ENCODE measurements around the gene COX6A2. TPM values are rescaled to one million over a fixed set of nuclear protein-coding genes. Genes with fewer than 3 reads are reported as not detected.

COX6A2 gene
- total RNA-seq, 1 experiment from 2014 or later = not detected

DNA sequence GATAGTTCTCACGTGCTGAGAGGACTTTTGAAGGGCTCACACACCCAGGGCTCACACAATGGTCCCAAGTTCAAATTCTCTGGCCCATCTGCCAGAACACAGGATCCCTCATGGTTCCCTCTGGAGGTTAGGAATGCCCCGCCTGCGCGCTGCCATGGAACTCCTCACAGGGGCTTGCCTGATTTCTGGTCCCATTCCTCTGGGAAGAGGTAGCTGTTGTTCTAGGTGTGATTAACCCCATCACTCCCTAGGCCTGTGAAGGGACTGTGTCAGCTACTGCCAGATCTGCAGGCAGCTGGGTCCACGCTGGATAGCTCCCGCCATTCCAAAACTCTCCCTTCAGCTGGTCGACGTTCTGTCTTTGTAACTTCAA, 28.8 kb upstream of the COX6A2 start (continued):
- no peak for TF ChIP-seq CBFB (CRISPR knock-in tag; IDR thresholded peaks at IDR 0.05; ENCODE audit: low read depth)
- TF ChIP-seq, protein P1, sequence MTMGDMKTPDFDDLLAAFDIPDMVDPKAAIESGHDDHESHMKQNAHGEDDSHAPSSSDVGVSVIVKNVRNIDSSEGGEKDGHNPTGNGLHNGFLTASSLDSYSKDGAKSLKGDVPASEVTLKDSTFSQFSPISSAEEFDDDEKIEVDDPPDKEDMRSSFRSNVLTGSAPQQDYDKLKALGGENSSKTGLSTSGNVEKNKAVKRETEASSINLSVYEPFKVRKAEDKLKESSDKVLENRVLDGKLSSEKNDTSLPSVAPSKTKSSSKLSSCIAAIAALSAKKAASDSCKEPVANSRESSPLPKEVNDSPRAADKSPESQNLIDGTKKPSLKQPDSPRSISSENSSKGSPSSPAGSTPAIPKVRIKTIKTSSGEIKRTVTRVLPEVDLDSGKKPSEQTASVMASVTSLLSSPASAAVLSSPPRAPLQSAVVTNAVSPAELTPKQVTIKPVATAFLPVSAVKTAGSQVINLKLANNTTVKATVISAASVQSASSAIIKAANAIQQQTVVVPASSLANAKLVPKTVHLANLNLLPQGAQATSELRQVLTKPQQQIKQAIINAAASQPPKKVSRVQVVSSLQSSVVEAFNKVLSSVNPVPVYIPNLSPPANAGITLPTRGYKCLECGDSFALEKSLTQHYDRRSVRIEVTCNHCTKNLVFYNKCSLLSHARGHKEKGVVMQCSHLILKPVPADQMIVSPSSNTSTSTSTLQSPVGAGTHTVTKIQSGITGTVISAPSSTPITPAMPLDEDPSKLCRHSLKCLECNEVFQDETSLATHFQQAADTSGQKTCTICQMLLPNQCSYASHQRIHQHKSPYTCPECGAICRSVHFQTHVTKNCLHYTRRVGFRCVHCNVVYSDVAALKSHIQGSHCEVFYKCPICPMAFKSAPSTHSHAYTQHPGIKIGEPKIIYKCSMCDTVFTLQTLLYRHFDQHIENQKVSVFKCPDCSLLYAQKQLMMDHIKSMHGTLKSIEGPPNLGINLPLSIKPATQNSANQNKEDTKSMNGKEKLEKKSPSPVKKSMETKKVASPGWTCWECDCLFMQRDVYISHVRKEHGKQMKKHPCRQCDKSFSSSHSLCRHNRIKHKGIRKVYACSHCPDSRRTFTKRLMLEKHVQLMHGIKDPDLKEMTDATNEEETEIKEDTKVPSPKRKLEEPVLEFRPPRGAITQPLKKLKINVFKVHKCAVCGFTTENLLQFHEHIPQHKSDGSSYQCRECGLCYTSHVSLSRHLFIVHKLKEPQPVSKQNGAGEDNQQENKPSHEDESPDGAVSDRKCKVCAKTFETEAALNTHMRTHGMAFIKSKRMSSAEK (CRISPR knock-in tag; IDR thresholded peaks at IDR 0.05; ENCODE audit: borderline replicate concordance) = no peak
- TF ChIP-seq, protein P2, sequence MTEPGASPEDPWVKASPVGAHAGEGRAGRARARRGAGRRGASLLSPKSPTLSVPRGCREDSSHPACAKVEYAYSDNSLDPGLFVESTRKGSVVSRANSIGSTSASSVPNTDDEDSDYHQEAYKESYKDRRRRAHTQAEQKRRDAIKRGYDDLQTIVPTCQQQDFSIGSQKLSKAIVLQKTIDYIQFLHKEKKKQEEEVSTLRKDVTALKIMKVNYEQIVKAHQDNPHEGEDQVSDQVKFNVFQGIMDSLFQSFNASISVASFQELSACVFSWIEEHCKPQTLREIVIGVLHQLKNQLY (CRISPR knock-in tag; IDR thresholded peaks at IDR 0.05) = no peak
- TF ChIP-seq HMGA2 (CRISPR knock-in tag; IDR thresholded peaks at IDR 0.05) = no peak

DNA sequence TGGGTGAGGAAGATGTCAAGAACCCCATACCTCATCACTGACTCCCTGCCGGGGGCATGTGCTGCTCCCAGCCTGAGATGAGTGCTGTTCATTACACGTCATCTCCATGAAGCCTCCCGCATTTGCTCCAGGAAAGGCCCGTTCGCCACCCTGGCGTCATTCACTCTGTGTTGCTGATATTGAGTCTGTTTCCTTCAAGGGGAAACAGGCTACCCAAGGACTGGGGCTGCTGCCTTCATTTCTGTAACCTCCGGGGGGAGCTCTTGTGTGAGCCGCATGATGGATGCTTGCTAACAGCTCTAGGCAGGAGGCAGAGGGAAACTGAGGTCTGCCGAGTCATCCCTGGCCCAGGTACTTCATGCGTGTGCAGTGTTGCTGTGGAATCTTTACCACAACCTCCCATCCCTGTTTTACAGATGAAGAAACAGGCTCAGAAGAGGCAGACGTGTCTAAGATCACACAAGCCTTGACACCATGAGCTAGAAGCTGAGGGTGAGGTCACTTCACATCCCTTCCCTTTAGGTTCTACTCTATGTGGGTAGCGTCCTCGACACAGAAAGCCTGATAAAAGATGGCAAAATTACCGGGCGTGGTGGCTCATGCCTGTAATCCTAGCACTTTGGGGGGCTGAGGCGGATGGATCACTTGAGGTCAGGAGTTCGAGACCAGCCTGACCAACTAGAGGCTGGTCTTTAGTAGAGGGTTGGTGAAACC, 27.6 kb upstream of the COX6A2 start:
- DNase-seq (ENCODE audit: low spot score) (peak; percentile 54), ATAC-seq (no peak)
- Mint-ChIP-seq H3K27me3 (ENCODE audit: low read depth) (no peaks in the 10 kb centered on the region), H3K9me3 (no peaks in the 10 kb centered on the region), H3K4me1 (peaks cover 53% of the 10 kb centered on the region), H3K27ac (0 out of 2 replicates have a peak overlapping the region, but pooled peaks have one; percentile 19), H3K36me3 (no peaks in the 10 kb centered on the region), H3K4me3 (peak overlapping the region; percentile 16)
- ChIA-PET CTCF (interaction anchor here (0.5 to 12.2 kb wide), 23 partner anchors 13 to 502 kb away, joined by 3 to 221 read pairs (median 4); partner anchors contain the start of genes AHSP, COX6A2, HSD3B7 and KAT8), POLR2A (no interaction called here)
- TF ChIP-seq, protein P3, sequence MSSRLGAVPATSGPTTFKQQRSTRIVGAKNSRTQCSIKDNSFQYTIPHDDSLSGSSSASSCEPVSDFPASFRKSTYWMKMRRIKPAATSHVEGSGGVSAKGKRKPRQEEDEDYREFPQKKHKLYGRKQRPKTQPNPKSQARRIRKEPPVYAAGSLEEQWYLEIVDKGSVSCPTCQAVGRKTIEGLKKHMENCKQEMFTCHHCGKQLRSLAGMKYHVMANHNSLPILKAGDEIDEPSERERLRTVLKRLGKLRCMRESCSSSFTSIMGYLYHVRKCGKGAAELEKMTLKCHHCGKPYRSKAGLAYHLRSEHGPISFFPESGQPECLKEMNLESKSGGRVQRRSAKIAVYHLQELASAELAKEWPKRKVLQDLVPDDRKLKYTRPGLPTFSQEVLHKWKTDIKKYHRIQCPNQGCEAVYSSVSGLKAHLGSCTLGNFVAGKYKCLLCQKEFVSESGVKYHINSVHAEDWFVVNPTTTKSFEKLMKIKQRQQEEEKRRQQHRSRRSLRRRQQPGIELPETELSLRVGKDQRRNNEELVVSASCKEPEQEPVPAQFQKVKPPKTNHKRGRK (CRISPR knock-in tag; IDR thresholded peaks at IDR 0.05; ENCODE audit: borderline replicate concordance) = no peak
- TF ChIP-seq EMX1 (CRISPR knock-in tag; IDR thresholded peaks at IDR 0.05) (no peak), TP53 (CRISPR knock-in tag; IDR thresholded peaks at IDR 0.05) (no peak), NR1H2 (CRISPR knock-in tag; IDR thresholded peaks at IDR 0.05) (no peak), NFE2L1 (CRISPR knock-in tag; IDR thresholded peaks at IDR 0.05) (peak; percentile 91), TEAD4 (CRISPR knock-in tag; IDR thresholded peaks at IDR 0.05) (no peak), TEAD1 (CRISPR knock-in tag; IDR thresholded peaks at IDR 0.05) (no peak)
- TF ChIP-seq, protein P4, sequence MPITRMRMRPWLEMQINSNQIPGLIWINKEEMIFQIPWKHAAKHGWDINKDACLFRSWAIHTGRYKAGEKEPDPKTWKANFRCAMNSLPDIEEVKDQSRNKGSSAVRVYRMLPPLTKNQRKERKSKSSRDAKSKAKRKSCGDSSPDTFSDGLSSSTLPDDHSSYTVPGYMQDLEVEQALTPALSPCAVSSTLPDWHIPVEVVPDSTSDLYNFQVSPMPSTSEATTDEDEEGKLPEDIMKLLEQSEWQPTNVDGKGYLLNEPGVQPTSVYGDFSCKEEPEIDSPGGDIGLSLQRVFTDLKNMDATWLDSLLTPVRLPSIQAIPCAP (CRISPR knock-in tag; IDR thresholded peaks at IDR 0.05) = no peak
- TF ChIP-seq, protein P5, sequence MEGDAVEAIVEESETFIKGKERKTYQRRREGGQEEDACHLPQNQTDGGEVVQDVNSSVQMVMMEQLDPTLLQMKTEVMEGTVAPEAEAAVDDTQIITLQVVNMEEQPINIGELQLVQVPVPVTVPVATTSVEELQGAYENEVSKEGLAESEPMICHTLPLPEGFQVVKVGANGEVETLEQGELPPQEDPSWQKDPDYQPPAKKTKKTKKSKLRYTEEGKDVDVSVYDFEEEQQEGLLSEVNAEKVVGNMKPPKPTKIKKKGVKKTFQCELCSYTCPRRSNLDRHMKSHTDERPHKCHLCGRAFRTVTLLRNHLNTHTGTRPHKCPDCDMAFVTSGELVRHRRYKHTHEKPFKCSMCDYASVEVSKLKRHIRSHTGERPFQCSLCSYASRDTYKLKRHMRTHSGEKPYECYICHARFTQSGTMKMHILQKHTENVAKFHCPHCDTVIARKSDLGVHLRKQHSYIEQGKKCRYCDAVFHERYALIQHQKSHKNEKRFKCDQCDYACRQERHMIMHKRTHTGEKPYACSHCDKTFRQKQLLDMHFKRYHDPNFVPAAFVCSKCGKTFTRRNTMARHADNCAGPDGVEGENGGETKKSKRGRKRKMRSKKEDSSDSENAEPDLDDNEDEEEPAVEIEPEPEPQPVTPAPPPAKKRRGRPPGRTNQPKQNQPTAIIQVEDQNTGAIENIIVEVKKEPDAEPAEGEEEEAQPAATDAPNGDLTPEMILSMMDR (IDR thresholded peaks at IDR 0.05) = 0 out of 2 replicates have a peak, but pooled peaks have one; percentile 33
- TF ChIP-seq, protein P1 (CRISPR knock-in tag; IDR thresholded peaks at IDR 0.05; ENCODE audit: borderline replicate concordance) = peak; percentile 82; the same call in 1 of the 2 replicates
